Upper lobe of left lung (tissue), 4 donors: Measurements from ENCODE around the gene KRT27.

ENCODE experiments used
- POLR2A ChIP-seq, 4 donors: fragments of 450-650 bp; IDR thresholded peaks; one replicate each; pipeline ENCODE4 v1.5.1; 2016 to 2017; ENCODE audit warnings: antibody characterized with exemption in 4 of 4, mild to moderate bottlenecking in 2 of 4
- POLR2AphosphoS5 ChIP-seq, 2 donors: sonication (generic); formaldehyde crosslinking; IDR thresholded peaks; one replicate each; pipeline ENCODE4 v1.5.1; 2017; ENCODE audit warnings: antibody characterized with exemption in 2 of 2
- TF ChIP-seq, protein P1 (sequence below), 6 experiments: fragments of 450-650 bp in 4 of 6; fragments of 200-600 bp in 2 of 6; sonication (generic) in 2 of 6; IDR thresholded peaks; one replicate each; pipeline ENCODE4 v1.5.1; 2016 to 2019; ENCODE audit warnings: antibody characterized with exemption in 6 of 6

DNA sequence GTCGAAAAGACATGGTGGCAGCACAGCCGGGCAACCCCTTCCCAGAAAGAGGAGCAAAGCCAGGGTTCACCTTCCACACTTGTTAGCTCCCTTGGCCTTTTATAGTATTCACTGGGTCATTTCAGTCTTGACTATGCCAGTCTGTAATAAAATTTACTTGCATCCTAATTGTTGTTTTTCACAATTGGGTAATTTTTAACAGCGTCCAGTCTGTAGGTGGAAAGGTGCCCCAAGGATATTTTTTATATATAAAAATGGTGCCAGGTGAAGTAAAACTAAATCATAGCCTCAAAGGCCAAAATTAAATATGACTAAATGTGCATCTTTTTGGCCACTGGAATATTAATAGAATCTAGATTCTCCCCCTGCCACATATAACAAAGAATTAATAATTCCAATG, 10.2 kb downstream of the KRT27 start, which contains the start of gene KRT26:
- TF ChIP-seq POLR2A (IDR thresholded peaks at IDR 0.05) (no peak), POLR2AphosphoS5 (IDR thresholded peaks at IDR 0.05) (no peak)
- TF ChIP-seq, protein P1, sequence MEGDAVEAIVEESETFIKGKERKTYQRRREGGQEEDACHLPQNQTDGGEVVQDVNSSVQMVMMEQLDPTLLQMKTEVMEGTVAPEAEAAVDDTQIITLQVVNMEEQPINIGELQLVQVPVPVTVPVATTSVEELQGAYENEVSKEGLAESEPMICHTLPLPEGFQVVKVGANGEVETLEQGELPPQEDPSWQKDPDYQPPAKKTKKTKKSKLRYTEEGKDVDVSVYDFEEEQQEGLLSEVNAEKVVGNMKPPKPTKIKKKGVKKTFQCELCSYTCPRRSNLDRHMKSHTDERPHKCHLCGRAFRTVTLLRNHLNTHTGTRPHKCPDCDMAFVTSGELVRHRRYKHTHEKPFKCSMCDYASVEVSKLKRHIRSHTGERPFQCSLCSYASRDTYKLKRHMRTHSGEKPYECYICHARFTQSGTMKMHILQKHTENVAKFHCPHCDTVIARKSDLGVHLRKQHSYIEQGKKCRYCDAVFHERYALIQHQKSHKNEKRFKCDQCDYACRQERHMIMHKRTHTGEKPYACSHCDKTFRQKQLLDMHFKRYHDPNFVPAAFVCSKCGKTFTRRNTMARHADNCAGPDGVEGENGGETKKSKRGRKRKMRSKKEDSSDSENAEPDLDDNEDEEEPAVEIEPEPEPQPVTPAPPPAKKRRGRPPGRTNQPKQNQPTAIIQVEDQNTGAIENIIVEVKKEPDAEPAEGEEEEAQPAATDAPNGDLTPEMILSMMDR (IDR thresholded peaks at IDR 0.05) = no peak
